BLaER1 treated with 17β-estradiol and CSF1 and Interleukin-3, amounts not matched to agents 10 nM and 100 nM (cell line): Measurements from ENCODE around the gene CABLES1.
A peak's percentile ranks its signal among the peaks of the same experiment; 100 is the strongest.

Source experiments
- H3K27ac ChIP-seq, 11 experiments: shearing (Covaris generic); formaldehyde crosslinking; 2 replicates each; pipeline ENCODE4 v1.8.1; 2022
- H3K27me3 ChIP-seq, 11 experiments: shearing (Covaris generic); formaldehyde crosslinking; 2 replicates each; pipeline ENCODE4 v1.8.1; 2022
- H3K36me3 ChIP-seq, 11 experiments: shearing (Covaris generic); formaldehyde crosslinking; 2 replicates each; pipeline ENCODE4 v1.8.1; 2022
- H3K4me1 ChIP-seq, 10 experiments: shearing (Covaris generic); formaldehyde crosslinking; 2 replicates each; pipeline ENCODE4 v1.8.1; 2022
- H3K4me2 ChIP-seq, 11 experiments: shearing (Covaris generic); formaldehyde crosslinking; 2 replicates each; pipeline ENCODE4 v1.8.1; 2022
- H3K4me3 ChIP-seq, 10 experiments: shearing (Covaris generic); formaldehyde crosslinking; 2 replicates each; pipeline ENCODE4 v1.8.1; 2022
- H3K9ac ChIP-seq, 11 experiments: shearing (Covaris generic); formaldehyde crosslinking; 2 replicates each; pipeline ENCODE4 v1.8.1; 2022
- H3K9me3 ChIP-seq, 11 experiments: shearing (Covaris generic); formaldehyde crosslinking; replicated peaks in 1 of 11; 2 replicates each; pipeline ENCODE4 v1.8.1; 2022
- H4K20me1 ChIP-seq, 11 experiments: shearing (Covaris generic); formaldehyde crosslinking; 2 replicates each; pipeline ENCODE4 v1.8.1; 2022
- Cebpa-rat ChIP-seq, 11 experiments: shearing (Covaris generic); IDR thresholded peaks; 2 replicates each; pipeline ENCODE4 v1.8.1; 2022

CABLES1 gene

DNA sequence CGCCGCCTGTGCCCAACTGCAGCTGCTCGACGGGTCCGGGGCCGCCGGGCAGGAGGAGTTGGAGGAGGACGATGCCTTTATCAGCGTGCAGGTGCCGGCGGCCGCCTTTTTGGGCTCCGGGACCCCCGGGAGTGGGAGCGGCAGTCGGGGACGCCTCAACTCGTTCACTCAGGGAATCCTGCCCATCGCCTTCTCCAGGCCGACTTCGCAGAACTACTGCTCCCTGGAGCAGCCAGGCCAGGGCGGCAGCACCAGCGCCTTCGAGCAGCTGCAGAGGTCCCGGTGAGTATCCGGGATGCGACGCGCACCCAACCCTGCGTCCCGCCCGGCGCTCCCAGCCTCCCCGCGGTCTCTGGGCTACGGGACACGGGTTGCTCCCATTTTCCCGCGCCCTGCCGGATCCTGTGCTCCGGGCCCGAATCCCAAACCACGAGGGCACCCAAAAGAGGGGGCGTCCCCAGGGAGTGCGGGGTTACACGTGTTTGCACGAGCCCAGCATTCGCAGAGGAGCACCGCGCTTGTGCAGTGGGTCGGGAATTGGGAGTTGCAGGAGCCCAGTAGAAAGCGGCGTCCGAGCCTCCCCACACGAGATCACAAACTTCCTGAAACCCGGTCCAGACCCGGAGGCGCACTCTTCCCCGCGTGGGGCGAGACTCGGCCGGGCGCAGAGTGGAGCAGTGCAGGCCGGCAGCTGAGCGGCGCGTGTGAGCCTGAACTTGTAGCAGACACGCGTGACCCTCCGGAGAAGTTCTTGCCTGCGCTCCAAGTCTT lies 1.2 kb downstream of the CABLES1 start:
- Histone ChIP-seq H3K27me3 (peaks cover 57 to 69% (median 62%) of the 10 kb centered on the region in 11 experiments), H4K20me1 (peaks cover 0 to 46% (median 18%) of the 10 kb centered on the region in 11 experiments; a peak in 11 of 22 replicates), H3K36me3 (peaks cover 0 to 28% (median 0%) of the 10 kb centered on the region in 11 experiments; a peak in 2 of 22 replicates), H3K4me1 (peaks cover 34 to 56% (median 39%) of the 10 kb centered on the region in 10 experiments), H3K4me3 (peak overlapping the region; percentile 66 to 88 (median 79)), H3K27ac (peak overlapping the region; percentile 66 to 86 (median 79)), H3K9ac (peak overlapping the region; percentile 70 to 91 (median 83)), H3K4me2 (peak overlapping the region; percentile 90 to 99 (median 96)), H3K9me3 (no peaks in the 10 kb centered on the region)
- TF ChIP-seq Cebpa-rat (IDR thresholded peaks at IDR 0.05), result no peak

DNA sequence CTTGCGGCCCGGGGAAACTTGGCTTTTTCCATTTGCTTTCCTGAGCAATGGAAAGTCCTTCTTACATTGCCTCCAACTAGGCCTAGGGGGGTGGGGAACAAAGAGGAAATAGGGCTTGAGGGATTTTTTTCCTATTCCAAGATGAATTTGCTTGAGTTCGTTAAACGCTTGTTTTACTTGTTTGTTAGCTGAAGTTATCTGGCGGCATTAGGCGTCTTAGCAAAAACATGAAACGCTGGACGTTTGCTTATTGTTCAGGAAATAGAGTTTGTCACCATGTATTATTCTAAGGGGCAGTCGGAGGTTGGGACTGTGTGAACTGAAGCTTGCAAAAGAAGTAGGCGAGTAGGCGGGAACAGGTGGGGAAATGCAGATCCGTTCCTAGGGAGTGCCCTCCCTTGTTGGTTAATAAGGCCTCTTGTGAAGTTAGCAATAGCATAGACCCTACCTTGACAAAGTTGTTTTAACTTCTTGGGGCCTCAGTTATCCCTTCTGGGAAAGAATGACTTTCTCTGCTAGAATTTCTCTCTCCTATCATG lies 1.9 kb downstream of the CABLES1 start:
- Histone ChIP-seq H3K9me3 (no peaks in the 10 kb centered on the region), H3K27me3 (peaks cover 57 to 69% (median 62%) of the 10 kb centered on the region in 11 experiments), H3K36me3 (peaks cover 0 to 28% (median 0%) of the 10 kb centered on the region in 11 experiments; a peak in 2 of 22 replicates), H3K4me2 (peak overlapping the region; percentile 90 to 99 (median 96)), H3K27ac (peak overlapping the region in 8 of 11 experiments; percentile 73 to 86 (median 80); a peak in 8 of 22 replicates), H4K20me1 (peaks cover 0 to 53% (median 18%) of the 10 kb centered on the region in 11 experiments; a peak in 11 of 22 replicates), H3K9ac (peak overlapping the region; percentile 70 to 91 (median 83); a peak in 20 of 22 replicates), H3K4me1 (peaks cover 41 to 59% (median 44%) of the 10 kb centered on the region in 10 experiments), H3K4me3 (peak overlapping the region; percentile 66 to 88 (median 79))
- no peak for TF ChIP-seq Cebpa-rat (IDR thresholded peaks at IDR 0.05)

DNA sequence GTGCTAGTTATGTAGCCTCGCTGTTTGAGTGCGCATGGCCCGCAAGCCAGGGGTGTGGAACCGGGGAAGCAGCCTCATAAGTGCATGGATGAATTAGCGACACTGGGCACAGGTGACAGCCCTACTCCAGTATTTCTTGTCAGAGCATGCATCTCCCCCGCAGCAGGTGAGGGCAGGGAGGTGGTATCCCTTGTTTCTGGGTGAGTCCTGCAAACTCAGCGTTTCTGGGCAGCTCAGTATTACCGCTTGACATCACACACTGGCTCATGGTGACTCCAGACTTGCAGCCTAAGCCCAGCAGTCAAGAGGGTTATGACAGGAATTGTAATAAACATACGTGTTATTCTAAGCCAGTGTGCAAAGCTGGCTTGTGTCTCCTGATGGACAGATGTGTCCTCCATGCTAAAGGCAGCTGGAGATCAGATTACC lies 2.5 kb downstream of the CABLES1 start:
- Histone ChIP-seq H3K4me3 (peak overlapping the region; percentile 66 to 88 (median 79); a peak in 17 of 20 replicates), H3K9me3 (no peaks in the 10 kb centered on the region), H4K20me1 (peaks cover 0 to 59% (median 18%) of the 10 kb centered on the region in 11 experiments; a peak in 11 of 22 replicates), H3K27ac (no peak overlapping the region), H3K4me1 (peaks cover 47 to 59% (median 51%) of the 10 kb centered on the region in 10 experiments), H3K4me2 (peak overlapping the region; percentile 90 to 99 (median 96)), H3K36me3 (peaks cover 0 to 28% (median 0%) of the 10 kb centered on the region in 11 experiments; a peak in 2 of 22 replicates), H3K27me3 (peaks cover 57 to 69% (median 62%) of the 10 kb centered on the region in 11 experiments), H3K9ac (peak overlapping the region in 4 of 11 experiments; percentile 84 to 91 (median 88); a peak in 3 of 22 replicates)
- no peak for TF ChIP-seq Cebpa-rat (IDR thresholded peaks at IDR 0.05)

DNA sequence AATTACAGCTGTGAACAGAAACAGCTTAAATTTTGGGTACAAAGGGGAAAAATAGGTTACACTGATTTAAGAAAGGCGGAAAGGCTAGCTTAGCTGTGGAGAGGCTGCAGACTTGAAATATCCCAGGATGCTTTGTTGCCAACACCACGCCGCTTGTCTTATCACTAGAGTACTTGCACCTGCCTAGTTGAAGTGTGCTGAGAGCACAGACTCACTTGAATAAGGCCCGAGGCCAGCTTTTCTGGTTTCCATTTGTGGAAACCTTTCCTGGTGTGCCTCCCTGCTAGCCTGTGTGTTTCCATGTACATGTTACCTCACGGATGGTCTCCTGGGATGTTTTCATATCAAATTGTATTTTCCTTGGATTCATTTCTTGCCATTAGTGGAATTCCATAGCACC lies 3.2 kb downstream of the CABLES1 start:
- peak overlapping the region in 1 of 11 experiments; percentile 91; a peak in 1 of 22 replicates for H3K9ac ChIP-seq
- no peak for TF ChIP-seq Cebpa-rat (IDR thresholded peaks at IDR 0.05)
- H3K27ac ChIP-seq, result no peak overlapping the region
- H3K36me3 ChIP-seq, result peaks cover 0 to 28% (median 0%) of the 10 kb centered on the region in 11 experiments; a peak in 2 of 22 replicates
- peak overlapping the region in 2 of 10 experiments; percentile 66 to 88; a peak in 4 of 20 replicates for H3K4me3 ChIP-seq
- no peaks in the 10 kb centered on the region for H3K9me3 ChIP-seq
- H3K4me2 ChIP-seq, result peak overlapping the region in 3 of 11 experiments; percentile 96 to 99 (median 97); a peak in 4 of 22 replicates
- peaks cover 54 to 64% (median 56%) of the 10 kb centered on the region in 11 experiments for H3K27me3 ChIP-seq
- H4K20me1 ChIP-seq, result peaks cover 0 to 66% (median 23%) of the 10 kb centered on the region in 11 experiments; a peak in 12 of 22 replicates
- H3K4me1 ChIP-seq, result peaks cover 54 to 66% (median 58%) of the 10 kb centered on the region in 10 experiments

DNA sequence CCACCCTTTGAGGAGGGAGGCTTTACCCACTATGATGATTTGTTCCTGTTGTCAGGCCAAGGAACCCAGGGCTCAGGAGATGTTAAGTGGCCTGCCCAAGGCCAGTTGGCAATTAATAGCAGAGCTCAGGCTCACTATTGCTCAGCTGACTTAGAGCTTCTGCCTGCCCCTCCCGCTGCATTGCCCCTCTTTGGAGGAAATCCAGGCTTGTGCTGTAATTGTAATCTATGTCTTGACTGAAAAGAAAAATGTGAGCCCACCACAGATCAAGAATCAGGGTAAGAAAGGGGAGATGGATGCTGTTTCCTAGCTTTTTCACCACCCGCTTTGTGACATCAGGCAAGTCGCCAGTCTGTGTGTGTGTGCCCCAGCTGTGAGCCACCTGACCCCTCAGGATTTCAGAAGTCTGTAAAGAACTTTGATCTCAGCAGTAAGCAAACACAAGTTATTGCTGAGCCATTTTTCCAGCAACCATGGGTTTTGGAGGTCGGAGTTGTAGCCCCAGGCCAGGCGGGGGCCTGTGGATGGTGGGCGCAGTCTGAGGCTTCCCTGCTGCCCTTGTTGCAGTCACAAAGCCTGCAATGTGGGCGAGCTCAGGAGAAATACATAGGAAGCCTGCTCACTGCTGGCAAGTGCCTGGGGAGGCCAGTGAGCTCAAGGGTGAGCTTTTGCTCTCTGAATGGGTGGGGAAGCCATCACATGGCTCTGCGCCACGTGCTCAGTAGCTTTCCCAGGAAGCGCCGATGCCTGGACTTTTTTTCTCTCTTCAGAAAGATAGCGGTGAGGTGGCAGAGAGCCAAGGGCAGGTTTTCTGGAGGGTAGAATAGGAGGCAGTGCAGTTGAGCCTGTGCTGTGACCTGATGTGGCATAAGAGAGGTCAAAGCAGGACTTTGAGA lies 6.1 kb downstream of the CABLES1 start:
- no peak for TF ChIP-seq Cebpa-rat (IDR thresholded peaks at IDR 0.05)
- Histone ChIP-seq H3K27ac (no peak overlapping the region), H3K9me3 (no peaks in the 10 kb centered on the region), H3K4me2 (peak overlapping the region; percentile 68 to 85 (median 78); a peak in 21 of 22 replicates), H4K20me1 (peaks cover 0 to 95% (median 29%) of the 10 kb centered on the region in 11 experiments; a peak in 12 of 22 replicates), H3K36me3 (peaks cover 0 to 40% (median 0%) of the 10 kb centered on the region in 11 experiments; a peak in 3 of 22 replicates), H3K9ac (peak overlapping the region in 1 of 11 experiments; percentile 20; a peak in 2 of 22 replicates), H3K4me3 (no peak overlapping the region), H3K27me3 (peaks cover 25 to 36% (median 28%) of the 10 kb centered on the region in 11 experiments), H3K4me1 (peaks cover 48 to 68% (median 57%) of the 10 kb centered on the region in 10 experiments)

DNA sequence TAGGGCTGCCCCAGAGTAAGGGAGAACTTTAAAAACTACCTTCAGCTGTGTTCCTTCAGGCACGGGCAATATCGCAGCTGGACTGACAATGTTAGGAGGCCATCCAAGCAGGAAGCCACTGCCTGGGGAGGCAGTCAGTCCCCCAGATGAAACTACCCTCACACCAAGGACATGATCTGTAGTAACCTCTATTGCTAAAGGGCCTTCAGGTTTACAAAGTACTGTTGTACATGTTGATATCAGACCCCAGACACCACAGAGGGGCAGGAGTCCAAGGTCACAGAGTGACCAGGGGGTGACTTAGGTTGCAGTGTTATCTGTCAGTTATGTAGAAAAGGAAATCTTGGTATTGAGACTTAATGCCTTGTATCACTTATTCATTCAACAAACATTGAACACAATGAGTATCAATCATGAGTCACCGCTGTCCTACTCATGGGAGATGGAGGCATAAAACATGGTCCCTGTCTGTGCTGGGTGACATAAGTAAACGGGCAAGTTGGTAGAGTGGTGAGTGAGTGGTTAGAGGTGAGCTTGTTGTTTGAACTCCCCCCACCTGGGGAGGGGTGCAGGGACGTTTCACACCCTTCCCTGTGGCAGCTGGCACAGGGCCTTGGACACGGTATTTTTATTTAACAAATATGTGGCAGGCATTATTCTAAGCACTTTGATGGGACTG lies 7.1 kb downstream of the CABLES1 start:
- peaks cover 14 to 25% (median 17%) of the 10 kb centered on the region in 11 experiments for H3K27me3 ChIP-seq
- H3K4me3 ChIP-seq, result no peak overlapping the region
- H3K36me3 ChIP-seq, result peaks cover 0 to 36% (median 0%) of the 10 kb centered on the region in 11 experiments; a peak in 3 of 22 replicates
- peak overlapping the region in 3 of 11 experiments; percentile 0 to 53 (median 1); a peak in 2 of 22 replicates for H3K9ac ChIP-seq
- peak overlapping the region; percentile 68 to 85 (median 78) for H3K4me2 ChIP-seq
- peaks cover 0 to 99% (median 20%) of the 10 kb centered on the region in 11 experiments; a peak in 12 of 22 replicates for H4K20me1 ChIP-seq
- TF ChIP-seq Cebpa-rat (IDR thresholded peaks at IDR 0.05), result no peak
- peaks cover 38 to 78% (median 49%) of the 10 kb centered on the region in 10 experiments for H3K4me1 ChIP-seq
- peak overlapping the region in 5 of 11 experiments; percentile 51 to 67 (median 63); a peak in 4 of 22 replicates for H3K27ac ChIP-seq
- H3K9me3 ChIP-seq, result no peaks in the 10 kb centered on the region

DNA sequence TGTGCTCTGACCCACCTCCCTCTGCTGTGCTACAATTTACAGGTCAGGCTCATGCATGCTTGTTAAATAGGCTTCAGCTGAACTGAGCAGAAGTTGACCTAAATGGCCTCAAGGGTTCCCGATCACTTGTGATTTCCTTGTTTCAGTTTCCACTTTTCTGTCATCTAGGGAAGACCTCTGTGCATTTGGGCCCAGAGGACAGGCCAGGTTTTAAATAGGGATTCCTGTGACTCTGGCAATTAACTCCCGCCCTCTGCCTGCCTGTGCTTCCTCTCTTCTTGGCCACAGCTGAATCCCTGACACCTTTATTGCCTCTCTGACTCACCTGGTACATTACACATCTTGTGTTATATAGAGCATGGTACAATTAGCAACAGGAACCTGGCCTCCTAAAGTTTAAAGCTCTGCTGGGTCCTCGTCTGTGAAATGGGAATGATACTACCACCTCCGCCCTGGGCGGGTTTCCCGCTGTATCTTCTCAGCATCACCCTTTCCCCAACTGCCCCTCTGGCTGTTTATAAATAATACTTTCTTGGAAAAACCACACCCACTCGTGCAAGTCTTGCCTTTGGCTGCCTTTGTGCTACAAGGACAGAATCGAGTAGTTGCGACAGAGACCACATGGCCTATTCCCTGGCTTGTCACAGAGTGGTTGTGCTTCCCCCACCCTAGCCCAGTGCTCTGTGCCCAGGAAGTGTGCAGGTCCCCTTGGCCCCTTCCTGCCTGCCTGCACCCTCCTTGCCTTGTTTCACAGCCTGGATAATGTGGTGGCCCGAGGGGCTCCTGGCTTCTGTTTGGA lies 7.9 kb downstream of the CABLES1 start:
- H3K4me1 ChIP-seq, result peaks cover 37 to 73% (median 43%) of the 10 kb centered on the region in 10 experiments
- H3K9me3 ChIP-seq, result no peaks in the 10 kb centered on the region
- H3K4me2 ChIP-seq, result peak overlapping the region; percentile 68 to 85 (median 78)
- H3K9ac ChIP-seq, result peak overlapping the region in 10 of 11 experiments; percentile 13 to 63 (median 48); a peak in 16 of 22 replicates
- H3K27ac ChIP-seq, result peak overlapping the region; percentile 24 to 67 (median 53); a peak in 18 of 22 replicates
- no peak overlapping the region for H3K4me3 ChIP-seq
- peaks cover 0 to 99% (median 12%) of the 10 kb centered on the region in 11 experiments; a peak in 9 of 22 replicates for H4K20me1 ChIP-seq
- peaks cover 6 to 17% (median 9%) of the 10 kb centered on the region in 11 experiments for H3K27me3 ChIP-seq
- peak in 3 of 11 experiments; percentile 24 to 45 (median 45); a peak in 4 of 22 replicates for TF ChIP-seq Cebpa-rat (IDR thresholded peaks at IDR 0.05)
- peaks cover 0 to 32% (median 0%) of the 10 kb centered on the region in 11 experiments; a peak in 3 of 22 replicates for H3K36me3 ChIP-seq
